NCI-H1105 (cell line): ENCODE data around the gene FNDC3B.

Experiments used
- DNase-seq: peaks from one replicate; lab custom pipeline; 2025; lab: John Stamatoyannopoulos, UW

The FNDC3B gene

DNA sequence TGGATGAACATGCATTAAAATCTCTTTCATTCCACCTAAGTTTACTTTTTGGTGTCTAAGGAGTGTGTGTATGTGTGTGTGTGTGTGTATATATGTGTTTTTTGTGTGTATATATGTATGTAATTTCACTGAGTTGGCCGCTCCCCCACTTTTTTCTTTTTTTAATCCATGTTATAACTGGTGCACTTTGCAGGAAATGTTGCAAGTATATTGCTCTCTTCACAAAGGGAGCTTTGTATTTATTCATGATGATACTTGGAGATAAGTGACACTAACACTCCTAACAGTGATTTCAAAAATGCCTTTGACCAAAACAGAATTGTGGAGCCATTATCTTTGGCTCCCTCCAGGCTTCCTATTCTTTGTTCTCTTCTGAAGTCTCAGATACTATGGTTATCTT, 95.8 kb downstream of the FNDC3B start:
- DNase-seq: no peak

DNA sequence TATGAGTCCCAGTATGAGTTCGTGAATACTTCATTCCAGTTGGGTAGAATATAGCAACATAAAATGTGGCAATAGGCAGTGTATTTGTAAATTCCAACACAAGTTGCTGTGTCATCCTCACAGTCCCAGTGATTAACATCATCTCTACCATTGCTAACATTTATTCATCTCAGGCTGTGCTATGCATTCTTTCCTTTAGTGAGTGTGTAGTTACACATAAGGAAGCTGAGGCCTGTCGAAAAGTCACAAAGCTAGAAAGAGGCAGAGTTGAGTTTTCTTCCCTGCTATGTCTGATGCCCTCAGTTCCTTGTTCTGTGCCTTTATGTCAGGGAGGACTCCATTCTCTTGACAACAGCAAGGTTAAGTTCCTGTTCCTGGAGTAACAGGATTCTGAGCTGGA, 96.4 kb downstream of the FNDC3B start:
- DNase-seq: no peak

DNA sequence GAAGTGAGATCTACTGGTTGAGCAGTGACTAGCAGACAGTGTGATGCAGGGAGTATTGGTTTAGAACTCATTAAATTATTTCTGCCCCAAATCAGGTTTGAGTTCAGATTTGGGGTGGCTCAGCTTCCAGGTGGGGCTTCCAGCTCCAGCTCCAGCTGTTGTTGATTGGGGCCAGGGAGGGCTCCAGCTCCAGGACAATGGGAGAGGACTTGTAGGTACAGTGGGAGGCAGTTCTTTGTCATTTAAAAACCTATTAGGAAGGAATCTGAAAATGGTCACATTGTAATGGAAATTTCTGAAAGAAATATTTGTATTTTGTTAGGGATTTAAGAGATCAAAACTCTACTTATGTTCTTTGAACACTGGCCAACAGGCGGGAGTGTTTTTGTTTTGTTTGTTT, 97.0 kb downstream of the FNDC3B start:
- no peak for DNase-seq

DNA sequence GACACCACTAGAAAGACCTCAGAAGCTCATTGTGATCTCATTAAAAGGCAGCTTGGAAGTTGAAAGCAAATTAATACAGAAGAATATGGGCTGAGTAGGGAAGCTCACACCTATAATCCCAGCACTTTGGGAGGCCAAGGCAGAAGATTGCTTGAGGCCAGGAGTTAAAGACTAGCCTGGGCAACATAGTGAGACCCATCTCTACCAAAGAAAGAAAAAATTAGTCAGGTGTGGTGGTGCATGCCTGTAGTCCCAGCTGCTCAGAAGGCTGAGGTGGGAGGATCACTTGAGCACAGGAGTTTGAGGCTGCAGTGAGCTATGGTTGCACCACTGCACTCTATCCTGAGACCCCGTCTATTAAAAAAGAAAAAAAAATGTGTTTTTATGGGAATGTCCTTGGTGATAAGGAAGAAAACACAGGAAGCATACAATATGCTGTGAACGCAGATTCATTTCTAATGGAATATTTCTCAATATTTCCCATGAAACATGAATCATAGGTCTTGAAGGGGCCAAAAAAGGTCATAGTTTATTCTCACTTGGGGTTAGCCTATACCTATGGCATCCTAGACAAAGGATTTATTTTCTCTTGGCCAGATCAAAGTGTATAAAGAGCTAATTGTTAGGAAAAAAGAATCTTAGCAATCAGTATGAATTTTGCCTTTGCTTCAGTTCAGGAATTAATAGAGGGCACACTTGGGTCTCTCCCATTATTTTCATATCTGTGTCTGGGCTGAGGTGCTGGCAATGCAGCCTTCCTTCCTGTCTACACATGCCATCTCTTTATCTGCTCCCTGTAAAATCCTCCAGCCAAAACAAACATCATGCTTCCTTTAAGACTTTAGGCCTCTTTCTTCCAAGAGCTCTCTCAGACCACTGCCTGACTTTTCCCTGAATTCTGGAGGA, 98.2 kb downstream of the FNDC3B start:
- no peak for DNase-seq

DNA sequence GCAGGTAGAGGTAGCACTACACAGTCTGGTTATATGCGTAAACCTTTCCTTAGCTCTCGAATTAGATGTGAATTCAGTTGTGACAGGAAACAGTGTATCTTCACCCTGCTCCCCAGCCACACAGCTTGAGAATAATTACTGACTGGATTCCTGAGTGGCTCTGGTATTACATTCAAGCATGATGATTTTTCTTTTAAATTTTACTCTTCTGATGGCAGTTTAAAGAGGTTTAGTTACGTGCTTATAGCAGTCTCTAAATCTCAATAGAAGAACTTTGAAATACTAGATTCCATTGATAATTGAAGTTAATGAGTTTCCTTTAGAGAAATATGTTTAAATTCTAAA, 98.8 kb downstream of the FNDC3B start:
- DNase-seq: no peak

DNA sequence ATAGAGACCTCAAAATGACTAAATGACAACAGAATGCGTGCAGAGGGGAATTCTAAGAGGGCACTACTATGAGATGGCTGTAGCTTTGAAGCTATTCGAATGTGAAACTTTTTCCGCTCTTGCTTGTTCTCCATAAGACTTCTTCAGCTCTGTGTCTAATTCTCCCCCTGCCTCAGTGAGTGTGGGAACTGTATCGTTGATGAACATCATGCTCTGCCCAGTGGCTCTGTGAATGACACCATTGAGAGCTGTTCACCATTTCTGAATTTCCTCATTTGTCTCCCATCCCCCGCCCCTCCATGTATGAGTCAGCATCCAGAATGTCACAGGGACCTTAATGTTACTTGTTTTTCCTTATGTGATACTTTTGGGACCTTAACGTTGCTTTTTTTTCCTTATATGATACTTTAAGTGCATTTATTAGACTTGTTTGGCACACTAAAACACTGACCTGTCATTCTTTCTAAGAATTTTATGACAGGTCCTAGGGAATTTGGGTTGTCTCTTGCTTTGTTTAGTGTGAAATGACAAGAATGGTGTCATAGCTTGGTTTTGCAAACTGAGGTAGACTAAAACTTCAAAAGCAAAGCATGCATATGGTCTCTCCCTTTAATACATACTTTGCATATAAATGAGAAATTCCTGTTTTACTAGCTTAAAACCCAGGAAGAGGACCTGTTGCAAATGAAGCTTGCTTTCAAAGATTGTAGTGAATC, 99.6 kb downstream of the FNDC3B start:
- DNase-seq: no peak

DNA sequence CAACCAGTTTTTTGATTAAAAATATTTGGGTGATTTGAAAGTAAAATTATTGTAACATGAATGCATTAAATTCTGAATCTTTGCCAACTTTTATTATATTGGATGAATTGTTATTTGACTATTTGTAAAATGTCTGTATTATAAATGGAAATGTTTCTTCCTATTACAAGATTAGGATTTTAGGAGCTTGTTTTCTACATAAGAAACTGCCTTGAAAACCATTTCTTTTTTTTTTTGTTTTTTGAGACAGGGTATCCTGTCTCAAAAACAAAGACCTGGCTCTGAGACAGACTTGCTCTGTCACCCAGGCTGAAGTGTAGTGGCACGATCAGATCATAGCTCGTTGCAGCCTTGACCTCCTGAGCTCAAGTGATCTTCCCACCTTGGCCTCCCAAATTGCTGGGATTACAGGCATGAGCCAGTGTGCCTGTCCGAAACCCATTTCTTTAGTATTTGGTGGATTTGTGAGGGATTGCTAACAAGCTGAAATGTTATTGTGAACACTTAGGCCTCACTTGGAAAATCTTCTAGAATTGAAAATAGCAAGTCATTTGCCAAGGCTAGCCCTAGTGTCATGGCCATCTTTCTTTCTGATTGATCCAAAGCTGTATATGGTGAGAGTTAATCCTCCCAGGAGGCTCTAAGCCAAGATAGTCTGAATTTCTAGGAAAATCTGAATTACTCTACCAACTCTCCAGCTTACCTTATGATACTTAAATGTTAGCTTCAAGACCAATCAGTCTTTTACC, 100.3 kb downstream of the FNDC3B start:
- DNase-seq: no peak

DNA sequence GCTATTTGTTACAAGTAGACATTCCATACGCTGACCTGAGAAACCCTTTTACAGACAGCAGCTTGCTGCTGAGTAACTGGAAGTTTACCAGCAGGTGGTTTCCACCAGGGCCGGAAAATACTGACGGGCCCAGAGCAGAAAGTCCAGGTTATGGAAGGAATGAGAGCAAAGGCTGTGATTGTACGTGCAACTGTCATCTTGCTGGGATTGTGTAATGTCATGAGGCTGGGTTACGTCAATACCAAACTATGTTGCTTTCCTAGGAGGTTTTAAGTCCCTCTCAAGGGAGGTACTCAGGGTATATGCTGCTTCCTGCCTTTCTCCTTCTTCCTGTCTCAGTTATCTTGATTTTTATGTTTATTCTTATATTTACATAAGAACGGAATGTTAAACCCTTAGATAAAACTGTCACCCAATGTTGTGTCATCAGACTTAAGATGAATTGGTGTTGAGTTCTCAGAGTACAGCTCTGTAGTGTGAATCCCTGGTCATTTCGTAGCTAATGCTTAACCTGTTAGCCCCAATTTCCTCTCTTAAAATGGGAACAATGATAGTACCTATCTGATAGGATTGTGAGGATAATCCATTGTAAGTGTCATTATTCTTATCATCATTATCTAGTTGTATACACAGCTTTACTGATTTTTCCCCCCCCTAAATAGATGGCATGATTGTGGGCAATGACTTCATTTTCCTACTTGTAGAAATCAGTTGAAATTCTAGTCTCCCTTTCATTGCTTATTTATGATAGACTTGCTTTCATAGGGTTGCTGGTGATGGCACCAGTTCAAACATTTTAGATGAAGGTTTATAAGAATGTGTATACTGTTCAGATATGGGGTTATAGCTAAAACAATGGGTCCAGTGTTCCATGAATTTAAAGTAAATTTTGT, 101.4 kb downstream of the FNDC3B start:
- no peak for DNase-seq

DNA sequence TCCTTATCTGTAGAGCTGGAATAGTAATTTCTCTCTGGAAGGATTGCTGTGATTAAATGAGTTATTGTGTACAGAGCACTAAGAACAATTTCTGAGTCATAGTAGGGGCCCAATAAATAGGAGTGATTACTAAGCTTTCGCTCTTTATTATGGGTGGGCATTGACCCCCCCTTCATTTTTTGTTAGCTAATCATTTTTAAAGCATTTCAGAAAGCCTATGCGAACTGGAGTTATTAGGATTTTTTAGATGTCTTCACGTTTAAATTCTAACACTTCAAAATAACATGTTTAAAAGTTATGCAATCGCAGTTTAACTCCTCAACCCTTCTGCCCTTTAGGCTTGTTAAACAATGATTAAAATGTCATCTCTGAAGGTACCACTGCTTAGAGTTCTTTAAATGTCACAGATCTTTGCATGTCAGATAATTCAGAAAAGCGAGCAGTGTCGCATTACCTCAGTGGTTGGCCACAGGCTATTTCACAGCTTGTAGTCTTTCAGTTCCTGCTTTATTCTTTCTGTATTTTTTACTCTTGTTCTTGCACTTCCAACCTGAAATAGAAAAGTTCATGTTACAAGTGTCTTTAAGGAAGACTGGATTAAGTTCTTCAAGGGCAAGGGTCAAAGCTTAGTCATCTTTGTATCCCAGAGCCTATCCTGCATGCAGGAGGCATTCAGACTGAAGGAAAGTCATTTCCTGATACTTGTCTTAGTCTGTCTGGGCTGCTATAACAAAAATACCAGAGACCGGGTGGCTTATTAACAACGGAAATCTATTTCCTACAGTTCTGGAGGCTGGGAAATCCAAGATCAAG, 102.9 kb downstream of the FNDC3B start:
- no peak for DNase-seq

DNA sequence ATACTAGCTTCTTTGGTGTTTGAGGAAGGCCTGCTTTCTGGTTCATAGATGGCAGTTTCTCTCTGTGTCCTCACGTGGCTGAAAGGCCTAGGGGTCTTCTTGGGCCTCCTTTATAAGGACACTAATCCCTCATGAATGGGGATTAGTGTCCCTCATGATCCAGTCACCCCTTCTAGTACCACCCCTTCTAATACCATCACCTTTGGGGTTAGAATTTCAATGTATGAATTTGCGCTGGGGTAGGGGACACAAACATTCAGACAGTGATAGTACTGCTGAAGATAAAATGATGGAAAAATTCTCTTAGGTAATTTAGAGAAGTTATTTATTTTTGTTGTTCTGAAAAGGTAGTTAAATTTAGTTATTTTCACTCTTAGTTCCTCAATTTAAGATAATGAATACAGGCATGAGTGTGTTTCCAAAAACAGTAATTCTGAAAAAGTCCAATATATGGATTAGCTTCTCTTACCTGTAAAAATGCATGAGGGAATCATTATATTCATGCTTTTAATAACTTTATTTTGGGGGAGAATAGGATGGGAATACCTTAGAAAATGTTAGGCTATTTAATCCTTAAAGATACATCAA, 103.6 kb downstream of the FNDC3B start:
- no peak for DNase-seq

DNA sequence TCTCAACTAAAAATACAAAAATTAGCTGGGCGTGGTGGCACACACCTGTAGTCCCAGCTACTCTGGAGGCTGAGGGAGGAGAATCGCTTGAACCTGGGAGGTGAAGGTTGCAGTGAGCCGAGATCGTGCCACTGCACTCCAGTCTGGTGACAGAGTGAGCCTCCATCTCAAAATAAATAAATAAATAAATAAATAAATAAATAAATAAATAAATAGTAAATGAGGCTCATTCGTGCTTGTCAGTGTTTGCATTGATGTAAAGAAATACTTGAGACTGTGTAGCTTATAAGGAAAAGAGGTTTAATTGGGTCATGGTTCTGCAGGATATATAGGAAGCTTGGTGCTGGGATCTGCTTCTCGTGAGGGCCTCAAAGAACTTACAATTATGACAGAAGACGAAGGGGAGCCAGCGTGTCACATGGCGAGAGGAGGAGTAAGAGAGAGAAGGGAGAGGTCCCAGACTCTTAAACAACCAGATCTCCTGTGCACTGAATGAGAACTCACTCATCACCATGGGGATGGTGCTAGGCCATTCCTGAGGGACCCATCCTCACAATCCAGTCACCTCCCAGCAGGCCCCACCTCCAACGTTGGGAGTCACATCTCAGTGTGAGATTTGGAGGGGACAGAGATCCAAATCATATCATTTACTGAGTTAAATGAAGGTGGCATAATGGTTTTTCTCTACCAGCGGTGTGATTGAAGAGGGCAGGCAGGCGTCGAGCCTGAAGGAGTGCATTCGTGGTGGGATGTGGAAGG, 104.5 kb downstream of the FNDC3B start:
- no peak for DNase-seq

DNA sequence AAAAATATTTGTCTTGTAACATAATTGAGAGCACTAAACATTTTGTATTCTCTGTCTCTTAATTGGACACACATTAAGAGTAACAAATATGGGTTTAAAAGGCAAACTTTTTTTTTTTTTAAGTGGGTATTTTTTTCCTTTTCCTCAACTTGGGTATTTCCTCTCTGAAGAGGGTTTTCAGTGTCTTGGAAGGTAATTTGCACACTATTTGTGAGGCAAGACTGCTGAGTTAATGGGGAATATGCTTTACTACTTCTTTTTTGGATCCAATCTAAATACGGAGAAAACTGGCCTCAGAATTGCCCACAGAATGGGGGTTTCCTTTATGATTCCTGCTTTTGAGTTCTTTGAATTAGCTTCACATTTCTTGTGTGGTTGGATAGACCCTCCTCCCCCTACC, 105.2 kb downstream of the FNDC3B start:
- no peak for DNase-seq

DNA sequence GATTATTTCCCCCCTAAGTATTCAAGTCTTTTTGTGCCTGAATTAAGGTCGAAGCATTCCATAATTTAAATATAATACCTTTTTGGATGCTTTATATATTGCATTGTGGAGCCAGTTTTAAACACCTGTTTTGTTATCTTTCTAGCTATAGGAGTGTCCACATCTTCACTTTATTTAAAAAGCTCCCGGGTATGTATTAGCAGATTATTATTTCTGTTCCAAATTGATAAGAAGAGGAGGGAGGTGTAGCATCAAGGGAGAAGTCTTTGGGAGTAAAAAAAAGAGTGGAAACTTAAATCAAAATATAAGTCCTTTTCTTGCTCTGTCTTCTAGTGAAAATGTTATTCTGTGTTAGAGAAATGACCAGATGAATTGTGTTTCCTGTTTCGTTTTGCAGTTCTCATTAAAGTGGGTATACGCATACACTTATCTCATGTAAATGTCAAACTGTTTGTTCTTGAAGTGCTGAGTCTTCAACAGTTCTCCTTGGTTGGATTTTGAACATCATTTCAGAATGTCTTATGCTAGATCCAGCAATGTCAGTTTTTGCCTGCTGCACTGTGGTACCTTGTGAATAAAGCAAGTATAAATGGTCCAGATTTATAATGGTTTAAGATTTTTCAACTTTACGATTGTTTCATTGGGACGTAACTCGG, 105.8 kb downstream of the FNDC3B start:
- DNase-seq: no peak

DNA sequence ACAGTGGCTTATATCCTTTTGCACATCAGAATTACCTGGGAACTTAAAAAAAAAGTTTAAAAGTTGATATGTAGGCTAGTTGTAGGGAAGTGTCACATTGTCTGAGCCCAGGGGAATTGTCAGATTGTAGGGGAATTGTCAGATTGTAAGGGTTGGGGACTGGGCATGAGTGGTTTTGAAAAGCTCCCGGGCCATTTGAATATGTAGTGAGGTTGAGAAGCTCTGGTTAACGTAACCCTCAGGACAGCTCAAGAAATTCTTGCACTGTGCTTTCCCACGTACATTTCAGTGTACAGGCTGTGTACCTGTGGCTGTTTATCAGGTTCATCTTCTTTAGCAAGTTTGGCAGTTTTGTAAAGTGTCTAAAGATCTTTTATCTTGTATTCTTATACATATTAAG, 107.0 kb downstream of the FNDC3B start:
- no peak for DNase-seq

DNA sequence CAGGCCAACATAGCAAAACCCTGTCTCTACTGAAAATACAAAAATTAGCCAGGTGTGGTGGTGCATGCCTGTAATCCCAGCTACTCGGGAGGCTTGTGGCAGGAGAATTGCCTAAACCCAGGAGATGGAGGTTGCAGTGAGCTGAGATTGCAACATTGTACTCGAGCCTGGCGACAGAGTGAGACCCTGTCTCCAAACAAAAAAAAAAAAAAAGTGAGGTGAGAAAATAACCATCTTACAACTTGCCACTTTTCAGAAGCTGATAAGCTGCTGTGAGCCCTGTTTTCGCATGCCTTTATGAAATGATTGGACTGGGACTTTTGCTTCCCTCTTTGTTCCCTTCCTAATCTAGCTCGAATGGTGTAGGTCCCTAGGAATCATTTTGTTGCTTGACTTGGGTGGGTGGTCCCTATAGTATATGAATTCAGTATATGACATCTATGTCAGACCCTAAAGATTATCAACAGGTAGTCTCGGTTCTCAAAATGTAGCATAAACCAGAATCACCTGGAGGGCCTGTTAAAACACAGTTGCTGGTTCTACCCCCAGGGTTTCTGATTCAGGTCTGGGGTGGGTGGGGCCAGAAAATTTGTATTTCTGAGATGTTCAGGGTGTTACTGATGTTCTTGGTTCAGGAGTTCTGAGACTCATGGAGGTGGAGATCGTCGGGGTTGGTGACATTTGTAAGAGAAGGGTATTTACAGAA, 107.9 kb downstream of the FNDC3B start:
- DNase-seq: no peak

DNA sequence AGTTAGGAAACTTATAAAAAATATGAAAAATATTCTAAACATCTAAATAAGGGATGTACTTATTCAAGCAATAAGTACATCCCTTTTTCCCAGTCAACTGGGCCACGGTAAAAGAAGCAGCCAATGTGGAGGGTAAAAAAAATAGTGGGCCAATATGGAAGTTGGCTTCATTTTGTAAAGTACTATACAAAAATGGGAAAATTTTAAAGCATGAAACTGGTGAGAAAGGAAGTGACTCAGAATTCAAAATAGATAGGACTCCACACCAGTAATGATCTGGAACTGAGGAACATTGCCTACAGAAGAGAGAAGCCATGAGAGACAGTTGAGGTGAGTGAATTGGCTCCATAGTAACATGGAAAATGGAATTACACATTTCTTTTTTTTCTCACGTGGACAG, 108.9 kb downstream of the FNDC3B start:
- no peak for DNase-seq

DNA sequence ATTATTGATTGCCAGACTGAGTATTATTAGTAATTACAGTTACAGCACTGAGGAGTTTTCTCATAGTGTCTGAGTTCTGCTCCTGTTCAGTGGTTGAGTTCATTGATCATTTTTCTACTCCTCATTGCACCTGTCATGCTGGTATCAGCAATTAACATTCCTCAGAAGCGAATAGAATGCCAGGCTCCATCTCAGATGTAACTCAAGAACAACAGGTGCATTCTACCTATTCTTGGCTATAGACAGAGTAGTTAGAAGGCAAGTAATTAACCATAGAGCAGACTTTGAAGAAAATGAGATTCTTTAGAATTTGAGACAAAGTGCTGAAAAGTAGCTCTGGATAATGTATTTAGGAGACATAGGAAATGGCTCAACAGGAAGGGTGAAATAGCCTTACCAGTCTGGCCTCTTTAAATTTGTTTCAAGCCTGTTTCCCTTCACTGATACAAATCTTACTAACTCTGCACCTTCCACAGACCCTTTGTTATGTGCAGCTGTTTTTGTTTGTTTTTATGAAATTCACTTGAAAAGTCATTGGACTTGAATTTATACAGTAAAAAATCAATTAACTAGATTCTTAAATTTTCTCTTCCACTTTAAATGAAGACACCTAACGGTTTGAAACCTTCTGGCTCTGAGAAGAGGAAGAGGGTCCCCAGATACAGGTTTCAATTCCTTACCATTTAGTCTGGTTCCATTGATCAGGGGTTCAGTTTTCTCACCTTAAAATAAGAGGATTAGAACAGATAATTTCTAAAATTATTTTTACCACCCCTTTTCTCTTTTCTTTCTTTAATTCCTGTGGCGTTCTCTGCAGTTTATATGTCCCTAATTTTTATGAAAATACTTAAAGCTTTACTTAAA, 109.6 kb downstream of the FNDC3B start:
- DNase-seq: no peak

DNA sequence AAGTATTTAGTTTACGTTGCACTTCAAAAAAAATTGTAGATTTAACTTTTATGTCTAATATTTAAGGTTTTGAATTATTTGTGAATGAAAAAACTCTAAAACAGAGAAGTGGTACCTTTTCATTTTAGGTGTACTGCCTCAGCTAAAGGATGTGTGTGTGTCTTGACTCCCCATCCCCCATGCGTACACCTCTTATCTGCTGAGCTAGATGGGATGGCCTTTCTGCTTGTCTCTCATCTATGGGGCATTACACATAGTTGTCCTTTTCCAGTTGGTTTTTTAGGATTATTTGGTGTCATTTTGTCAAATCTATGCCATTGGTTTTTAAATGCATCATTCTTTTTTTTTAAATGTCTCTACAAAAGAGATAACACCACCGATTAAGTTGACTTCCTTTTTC, 110.9 kb downstream of the FNDC3B start:
- DNase-seq: no peak
